Epithelial cell of esophagus (primary cell): ENCODE results near the gene CAMK2B.

Experiments
- DNase-seq: peaks from one replicate; pipeline ENCODE4 v3.0.0; 2010; ENCODE audit warnings: low read depth
- H3K4me3 ChIP-seq: 2 replicates; pipeline ENCODE4 v1.5.1; 2011; ENCODE audit warnings: mild to moderate bottlenecking, low read length, control low read depth
- TF ChIP-seq, protein P1 (sequence below): IDR thresholded peaks from 2 replicates; pipeline ENCODE4 v1.5.1; 2011; ENCODE audit warnings: low read depth, mild to moderate bottlenecking, low read length, control low read depth, inconsistent platforms; ENCODE audit not compliant: insufficient read depth; ENCODE audit errors: missing control alignments

CAMK2B gene

DNA sequence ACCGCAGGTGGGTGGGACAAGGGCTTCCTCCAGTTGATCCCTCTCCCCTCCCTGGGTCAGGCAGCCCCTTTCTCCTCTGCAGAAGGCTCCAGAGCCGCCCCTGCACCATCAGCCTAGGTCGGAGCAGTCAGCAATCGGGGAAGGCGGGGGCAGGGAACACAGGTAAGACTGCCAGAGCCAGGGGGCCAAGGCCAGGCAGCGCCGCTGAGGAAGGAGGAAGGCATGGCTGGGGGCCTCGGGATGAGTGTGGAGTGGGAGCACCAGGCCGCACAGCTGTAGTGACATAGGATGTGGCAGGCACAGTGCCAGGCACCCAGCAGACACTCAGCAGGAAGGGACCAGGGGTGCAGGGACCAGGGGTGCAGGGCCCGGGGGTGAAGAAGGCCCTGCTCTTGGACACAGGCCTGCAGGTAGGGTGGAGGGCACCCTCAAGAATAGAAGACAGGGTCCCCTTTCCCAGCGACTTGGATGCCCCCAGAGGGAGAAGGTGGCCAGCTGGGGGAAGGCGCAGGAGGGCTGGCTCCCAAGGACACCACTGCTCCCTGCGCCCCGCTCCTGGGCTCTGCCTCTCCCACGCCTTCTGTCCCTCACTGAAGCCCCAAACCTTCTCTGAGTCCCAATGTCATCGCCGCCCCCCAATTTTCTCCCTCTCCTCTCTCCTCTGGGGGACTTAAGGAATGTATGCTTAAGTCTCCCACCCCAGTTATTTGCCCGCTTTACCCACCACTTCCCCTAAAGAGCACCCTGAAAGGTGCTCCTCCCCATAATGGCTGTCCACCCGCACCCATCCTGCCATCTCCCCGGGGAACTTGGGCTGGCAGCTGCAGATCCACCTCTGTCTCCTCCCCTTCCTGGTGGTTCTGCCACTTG is 38.5 kb downstream of the CAMK2B start:
- no peak for DNase-seq
- H3K4me3 ChIP-seq: no peak overlapping the region
- TF ChIP-seq, protein P1, sequence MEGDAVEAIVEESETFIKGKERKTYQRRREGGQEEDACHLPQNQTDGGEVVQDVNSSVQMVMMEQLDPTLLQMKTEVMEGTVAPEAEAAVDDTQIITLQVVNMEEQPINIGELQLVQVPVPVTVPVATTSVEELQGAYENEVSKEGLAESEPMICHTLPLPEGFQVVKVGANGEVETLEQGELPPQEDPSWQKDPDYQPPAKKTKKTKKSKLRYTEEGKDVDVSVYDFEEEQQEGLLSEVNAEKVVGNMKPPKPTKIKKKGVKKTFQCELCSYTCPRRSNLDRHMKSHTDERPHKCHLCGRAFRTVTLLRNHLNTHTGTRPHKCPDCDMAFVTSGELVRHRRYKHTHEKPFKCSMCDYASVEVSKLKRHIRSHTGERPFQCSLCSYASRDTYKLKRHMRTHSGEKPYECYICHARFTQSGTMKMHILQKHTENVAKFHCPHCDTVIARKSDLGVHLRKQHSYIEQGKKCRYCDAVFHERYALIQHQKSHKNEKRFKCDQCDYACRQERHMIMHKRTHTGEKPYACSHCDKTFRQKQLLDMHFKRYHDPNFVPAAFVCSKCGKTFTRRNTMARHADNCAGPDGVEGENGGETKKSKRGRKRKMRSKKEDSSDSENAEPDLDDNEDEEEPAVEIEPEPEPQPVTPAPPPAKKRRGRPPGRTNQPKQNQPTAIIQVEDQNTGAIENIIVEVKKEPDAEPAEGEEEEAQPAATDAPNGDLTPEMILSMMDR: no peak

DNA sequence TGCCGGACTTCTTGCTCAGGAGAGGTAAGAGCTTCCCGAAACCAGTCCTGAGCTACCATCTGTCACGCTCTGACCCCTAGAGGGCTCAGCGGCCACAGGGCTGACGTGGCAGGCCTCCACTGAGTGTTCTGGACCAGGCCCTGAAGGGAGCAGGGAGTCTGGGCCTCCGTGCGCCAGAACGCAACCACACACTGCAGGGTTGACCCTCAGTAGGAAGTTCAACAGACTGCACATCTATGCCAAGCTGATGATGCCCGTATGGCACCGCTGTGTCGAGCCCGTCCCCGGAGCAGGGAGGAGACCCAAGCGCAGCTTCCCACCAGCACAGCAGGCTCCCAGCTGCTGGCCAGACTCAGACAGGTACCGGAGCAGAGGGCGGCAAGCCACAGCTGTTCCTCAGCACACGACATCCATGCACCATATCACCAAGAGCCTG is 39.2 kb downstream of the CAMK2B start:
- no peak for DNase-seq
- no peak overlapping the region for H3K4me3 ChIP-seq
- TF ChIP-seq, protein P1: no peak

DNA sequence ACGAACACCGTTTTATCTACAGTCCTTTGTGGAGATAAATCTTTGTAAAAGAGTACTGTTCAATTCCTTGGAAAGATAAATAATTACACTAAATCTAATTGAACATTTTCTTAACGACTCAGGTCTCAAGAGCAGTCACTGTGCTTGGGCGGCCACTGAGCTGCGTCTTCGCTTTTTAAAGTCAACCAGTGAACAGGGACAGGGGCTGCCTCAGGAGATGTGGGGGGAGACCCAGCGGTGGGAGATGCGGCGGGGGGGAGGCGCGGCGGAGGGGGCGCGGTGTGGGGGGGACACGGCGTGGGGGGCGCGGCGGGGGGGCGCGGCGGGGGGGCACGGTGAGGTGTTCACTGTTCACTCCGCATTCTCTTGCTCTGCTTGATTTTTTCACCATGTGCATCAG is 39.8 kb downstream of the CAMK2B start:
- H3K4me3 ChIP-seq: no peak overlapping the region
- no peak for DNase-seq
- TF ChIP-seq, protein P1: no peak

DNA sequence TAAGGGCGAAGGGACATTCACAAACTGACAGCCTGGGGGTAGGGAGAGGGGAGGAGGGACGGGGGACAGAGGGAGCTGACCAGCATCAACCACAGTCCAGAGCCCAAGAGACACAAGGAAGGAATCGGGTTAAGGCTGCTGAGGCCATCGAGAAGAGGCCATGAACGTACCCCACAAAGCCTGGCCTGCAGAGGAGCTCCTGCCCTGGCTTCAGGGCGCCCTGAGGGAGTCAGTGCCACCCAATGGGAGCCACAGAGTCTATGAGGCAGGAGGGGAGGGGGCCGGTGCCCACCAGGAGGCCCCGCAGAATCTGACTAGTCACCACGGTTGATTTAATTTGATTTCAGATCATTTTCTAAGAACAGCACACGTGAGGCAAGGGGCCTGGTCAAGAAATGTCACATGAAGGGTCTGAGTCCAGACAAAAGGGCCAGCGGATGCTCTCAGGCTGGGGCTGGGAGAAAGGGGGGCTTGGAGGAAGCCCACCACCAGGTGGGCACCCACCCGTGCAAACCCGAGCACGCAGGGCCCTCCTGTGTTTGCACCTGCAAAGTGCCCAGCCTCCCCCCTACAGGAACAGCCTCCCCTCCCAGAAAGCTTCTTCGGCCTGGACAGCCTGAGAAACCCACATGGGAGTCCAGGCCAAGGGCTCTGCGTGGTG is 40.4 kb downstream of the CAMK2B start:
- DNase-seq: no peak
- no peak overlapping the region for H3K4me3 ChIP-seq
- TF ChIP-seq, protein P1: no peak

DNA sequence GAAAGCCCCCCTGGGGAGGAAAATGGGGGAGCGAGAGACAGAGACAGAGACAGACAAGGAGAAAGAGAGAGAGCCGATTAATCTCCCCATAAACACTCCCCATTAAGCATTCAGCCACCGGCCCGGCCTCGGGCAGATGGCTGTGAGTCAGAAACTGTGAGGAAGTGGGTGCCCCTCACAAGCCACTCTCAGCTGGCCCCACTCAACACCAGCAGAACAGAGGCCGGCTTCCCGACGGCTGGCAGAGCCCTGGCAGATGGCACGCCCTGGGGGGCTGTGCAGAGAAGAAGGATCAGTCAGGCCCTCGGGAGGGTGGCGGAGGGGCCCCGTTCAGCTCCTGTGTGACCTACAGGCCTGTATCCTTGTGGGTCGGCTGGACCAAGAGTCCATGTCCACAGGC is 41.2 kb downstream of the CAMK2B start:
- no peak overlapping the region for H3K4me3 ChIP-seq
- TF ChIP-seq, protein P1: no peak
- DNase-seq: no peak

DNA sequence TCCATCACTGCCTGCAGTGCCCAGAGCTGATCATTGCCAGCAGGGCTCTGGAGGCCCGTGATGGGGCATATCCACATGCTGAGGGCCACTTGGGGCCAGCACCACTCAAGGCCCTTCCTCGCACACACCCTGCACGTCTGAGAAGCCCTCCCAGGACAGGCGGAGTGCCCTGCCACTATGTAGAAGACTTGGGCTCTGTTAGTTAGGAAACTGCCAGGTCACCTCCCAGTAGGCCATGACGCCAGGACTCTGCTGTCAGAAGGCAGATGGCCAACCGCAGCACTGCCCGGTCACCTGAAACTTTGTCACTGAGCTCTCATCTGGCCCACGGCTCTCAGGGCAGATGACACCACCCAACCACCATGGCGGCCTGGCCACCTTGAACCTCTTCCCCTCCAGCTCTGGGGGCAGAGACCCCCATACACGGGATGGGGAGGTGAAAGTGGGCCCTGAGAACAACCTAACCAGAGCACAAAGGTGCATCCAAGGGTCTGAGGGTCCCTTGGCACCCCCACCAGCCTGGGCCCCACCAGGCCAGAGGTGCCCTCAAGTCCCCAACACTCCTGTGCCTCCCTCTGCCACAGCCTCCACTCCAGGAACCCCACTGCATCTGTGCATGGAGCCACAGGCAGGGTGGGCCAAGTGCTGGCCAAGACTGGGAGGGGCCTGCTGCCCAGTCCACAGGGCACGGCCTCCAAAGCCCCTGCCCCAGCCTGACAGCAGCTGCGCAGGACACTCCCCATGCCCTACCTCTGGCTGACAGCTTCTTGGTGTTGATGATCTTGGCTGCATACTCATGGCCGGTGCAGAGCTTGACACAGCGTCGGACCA is 41.8 kb downstream of the CAMK2B start:
- TF ChIP-seq, protein P1: no peak
- no peak for DNase-seq
- H3K4me3 ChIP-seq: no peak overlapping the region
